ENCODE data around the gene CACNB1.

Gene CACNB1

DNA sequence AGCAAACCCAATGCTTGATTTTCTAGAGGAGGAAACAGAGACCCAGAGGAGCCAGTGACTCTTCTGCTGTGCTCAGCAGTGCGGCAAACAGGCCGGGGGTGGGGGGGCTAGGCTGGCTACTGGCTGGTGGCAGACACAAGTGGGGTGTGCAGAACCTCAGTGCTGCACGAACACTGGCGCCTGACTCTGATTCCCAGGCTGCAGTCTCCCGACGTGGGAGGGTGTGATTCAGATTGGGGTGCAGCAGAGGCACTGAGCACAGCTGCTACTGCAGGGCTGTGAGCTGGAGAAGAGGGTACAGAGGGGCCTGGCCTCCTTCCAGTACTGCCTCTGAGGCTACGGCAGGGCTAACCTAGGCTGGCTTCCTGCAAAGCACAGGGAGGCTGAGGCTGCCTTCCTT is 10.7 kb upstream of the CACNB1 start:
- Histone ChIP-seq H3K4me2 (peak overlapping the region; percentile 100), H3K4me1 (peaks cover 70% of the 10 kb centered on the region), H3K9ac (peak overlapping the region; percentile 65), H3K9me3 (no peaks in the 10 kb centered on the region), H3K27me3 (no peaks in the 10 kb centered on the region), H3K27ac (peak overlapping the region; percentile 92), H3K4me3 (peak overlapping the region; percentile 44), H3K36me3 (peaks cover 31% of the 10 kb centered on the region), H4K20me1 (peaks cover 28% of the 10 kb centered on the region)
- no peak for TF ChIP-seq Cebpa-rat (IDR thresholded peaks at IDR 0.05)

DNA sequence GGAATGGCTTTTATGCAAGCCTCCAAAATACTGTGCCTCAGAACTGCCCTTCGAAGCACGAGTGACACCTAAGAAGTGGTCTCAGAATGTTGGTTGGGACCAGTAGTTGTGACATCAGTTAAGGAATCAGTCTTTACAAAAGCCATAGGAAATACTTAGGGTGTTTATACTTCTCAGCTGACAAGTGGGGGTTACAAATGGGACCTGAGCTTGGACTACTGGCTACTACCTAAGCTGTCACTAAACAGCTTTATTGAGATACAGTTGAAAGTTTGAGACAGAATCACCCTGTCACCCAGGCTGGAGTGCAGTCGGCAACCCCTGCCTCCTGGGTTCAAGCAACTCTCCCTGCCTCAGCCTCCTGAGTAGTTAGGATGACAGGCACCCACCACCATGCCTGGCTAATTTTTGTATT is 7.7 kb upstream of the CACNB1 start:
- H3K4me2 ChIP-seq: no peak overlapping the region
- H3K9me3 ChIP-seq: no peaks in the 10 kb centered on the region
- peaks cover 76% of the 10 kb centered on the region for H3K4me1 ChIP-seq
- H3K36me3 ChIP-seq: peaks cover 54% of the 10 kb centered on the region
- peaks cover 50% of the 10 kb centered on the region for H4K20me1 ChIP-seq
- H3K9ac ChIP-seq: no peak overlapping the region
- no peaks in the 10 kb centered on the region for H3K27me3 ChIP-seq
- H3K4me3 ChIP-seq: no peak overlapping the region
- H3K27ac ChIP-seq: no peak overlapping the region
- no peak for TF ChIP-seq Cebpa-rat (IDR thresholded peaks at IDR 0.05)

DNA sequence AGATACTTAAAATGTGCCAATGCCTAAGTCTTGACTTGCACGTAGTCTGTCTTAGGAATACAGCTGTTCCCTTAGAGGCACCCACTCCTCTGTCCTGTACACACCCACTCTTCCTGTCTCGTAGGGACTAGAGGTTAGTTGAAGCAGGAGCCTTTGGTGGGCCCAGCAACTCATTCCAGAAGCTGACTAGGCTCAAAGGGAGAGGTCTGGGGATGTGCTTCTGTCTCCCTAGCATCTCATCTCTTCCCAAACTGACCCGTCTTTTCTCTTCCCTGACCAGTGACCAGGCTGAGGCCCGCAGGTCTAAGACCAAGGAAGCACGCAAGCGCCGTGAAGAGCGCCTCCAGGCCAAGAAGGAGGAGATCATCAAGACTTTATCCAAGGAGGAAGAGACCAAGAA is 6.8 kb upstream of the CACNB1 start:
- Histone ChIP-seq H3K4me3 (no peak overlapping the region), H3K9ac (peak overlapping the region; percentile 38; the same call in 1 of the 2 replicates), H3K4me2 (no peak overlapping the region), H3K9me3 (no peaks in the 10 kb centered on the region), H3K27me3 (no peaks in the 10 kb centered on the region), H3K36me3 (peaks cover 54% of the 10 kb centered on the region), H3K27ac (no peak overlapping the region), H3K4me1 (peaks cover 71% of the 10 kb centered on the region), H4K20me1 (peaks cover 50% of the 10 kb centered on the region)
- TF ChIP-seq Cebpa-rat (IDR thresholded peaks at IDR 0.05): no peak

DNA sequence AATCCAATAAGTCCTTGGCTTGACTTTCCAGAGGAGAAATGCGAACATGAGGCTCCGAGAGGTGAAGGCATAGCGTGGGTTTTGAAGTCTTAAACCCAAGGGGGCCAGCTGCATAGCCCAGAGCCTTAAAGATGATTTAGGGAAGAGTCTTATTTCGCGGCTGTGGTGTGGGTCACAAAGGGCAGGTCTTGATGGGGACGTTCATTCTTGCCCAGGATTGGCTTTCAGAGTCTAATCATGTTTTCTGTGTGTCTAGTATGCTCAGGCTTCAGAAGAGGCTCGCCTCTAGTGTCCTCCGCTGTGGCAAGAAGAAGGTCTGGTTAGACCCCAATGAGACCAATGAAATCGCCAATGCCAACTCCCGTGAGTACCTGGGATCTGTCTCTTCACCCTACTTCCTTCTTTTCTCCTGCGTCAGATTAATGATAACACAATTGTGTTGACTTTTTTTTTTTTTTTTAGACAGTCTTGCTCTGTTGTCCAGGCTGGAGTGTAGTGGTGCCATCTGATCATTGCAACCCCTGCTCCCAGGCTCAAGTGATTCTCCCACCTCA is 3.6 kb upstream of the CACNB1 start:
- H4K20me1 ChIP-seq: peaks cover 48% of the 10 kb centered on the region
- H3K9ac ChIP-seq: peak overlapping the region; percentile 99
- peak overlapping the region; percentile 94 for H3K4me3 ChIP-seq
- peak overlapping the region; percentile 100 for H3K27ac ChIP-seq
- peaks cover 60% of the 10 kb centered on the region for H3K4me1 ChIP-seq
- peak overlapping the region; percentile 98 for H3K4me2 ChIP-seq
- no peaks in the 10 kb centered on the region for H3K9me3 ChIP-seq
- TF ChIP-seq Cebpa-rat (IDR thresholded peaks at IDR 0.05): no peak
- peaks cover 50% of the 10 kb centered on the region for H3K36me3 ChIP-seq
- H3K27me3 ChIP-seq: no peaks in the 10 kb centered on the region

DNA sequence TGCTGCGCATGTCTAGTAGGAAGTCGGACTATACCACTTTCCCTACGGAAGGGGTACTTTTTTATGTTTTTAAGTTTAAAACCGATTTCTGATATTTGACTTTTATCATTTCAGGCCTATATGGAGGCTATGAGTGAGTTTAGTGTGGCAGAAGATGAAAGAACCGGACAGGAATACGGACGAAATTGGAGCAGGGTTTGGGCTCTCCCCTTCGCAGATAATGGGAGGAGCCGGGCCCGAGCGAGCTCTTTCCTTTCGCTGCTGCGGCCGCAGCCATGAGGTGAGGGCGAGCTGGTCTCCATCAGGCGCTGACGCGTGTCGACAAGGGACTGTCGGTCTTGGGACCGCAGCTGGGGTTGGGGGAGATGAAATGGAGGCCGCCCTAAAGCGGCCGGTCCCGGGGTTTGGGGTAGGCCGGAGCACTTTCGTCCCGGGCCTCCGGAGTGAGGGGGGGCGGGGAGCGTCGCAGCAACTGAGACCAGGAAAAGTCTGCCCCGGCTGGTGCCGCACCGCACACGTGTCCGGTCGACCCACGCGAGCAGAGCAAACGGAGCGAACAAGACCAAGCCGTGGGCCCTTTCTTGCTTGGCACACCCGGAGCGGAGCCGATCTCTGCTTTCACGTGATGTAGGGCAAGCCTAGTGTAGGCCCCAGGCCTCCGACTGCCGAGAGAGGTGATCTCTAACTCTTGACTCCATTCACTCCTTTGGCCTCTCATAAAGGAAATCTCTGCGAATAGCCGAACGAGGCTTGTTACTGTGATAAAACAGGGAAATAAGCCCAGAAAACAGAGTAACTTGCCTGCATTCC is 2.8 kb upstream of the CACNB1 start, which contains the start of gene RPL19:
TSS of gene RPL19 (plus strand) at position 214 of the 810 bp plus-strand sequence. CDS start at position 276, 62 bp downstream.
- Histone ChIP-seq H3K9me3 (no peaks in the 10 kb centered on the region), H3K36me3 (peaks cover 44% of the 10 kb centered on the region), H3K4me1 (peaks cover 67% of the 10 kb centered on the region), H4K20me1 (peaks cover 56% of the 10 kb centered on the region), H3K27me3 (no peaks in the 10 kb centered on the region), H3K4me2 (peak within 1 kb of the TSS; percentile 98), H3K27ac (peak within 1 kb of the TSS; percentile 100), H3K4me3 (peak within 1 kb of the TSS; percentile 94), H3K9ac (peak within 1 kb of the TSS; percentile 99)
- TF ChIP-seq Cebpa-rat (IDR thresholded peaks at IDR 0.05): no peak

GRCh38 chr17:39199820-39200069 is 2.3 kb upstream of the CACNB1 start:
- peak; percentile 66 for TF ChIP-seq Cebpa-rat (IDR thresholded peaks at IDR 0.05)
- H3K27me3 ChIP-seq: no peaks in the 10 kb centered on the region
- peaks cover 72% of the 10 kb centered on the region for H3K4me1 ChIP-seq
- peak overlapping the region; percentile 98 for H3K4me2 ChIP-seq
- H3K9ac ChIP-seq: peak overlapping the region; percentile 99
- H3K4me3 ChIP-seq: peak overlapping the region; percentile 94
- no peaks in the 10 kb centered on the region for H3K9me3 ChIP-seq
- peaks cover 56% of the 10 kb centered on the region for H4K20me1 ChIP-seq
- H3K36me3 ChIP-seq: peaks cover 44% of the 10 kb centered on the region
- peak overlapping the region; percentile 100 for H3K27ac ChIP-seq

DNA sequence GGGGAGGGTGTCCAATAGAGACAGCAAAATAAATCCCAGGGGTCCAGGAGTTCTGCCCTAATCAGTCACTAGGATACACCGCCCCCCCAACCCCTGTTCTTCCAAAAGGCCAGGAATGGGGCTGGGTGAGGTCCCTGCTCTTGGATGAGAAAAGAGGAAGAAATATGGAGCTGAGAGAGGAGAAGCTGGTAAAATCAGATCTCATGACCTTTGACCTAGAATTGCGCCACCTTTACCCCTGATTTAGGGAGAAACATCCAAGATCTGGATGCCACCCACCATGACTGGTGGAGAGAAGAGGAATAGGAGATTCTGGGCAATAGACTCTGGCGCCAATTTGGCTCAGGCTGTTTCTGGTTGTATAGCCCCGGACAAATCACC is 707 bp upstream of the CACNB1 start:
- Histone ChIP-seq H3K4me3 (peak overlapping the region; percentile 87), H3K4me1 (peaks cover 76% of the 10 kb centered on the region), H3K27me3 (no peaks in the 10 kb centered on the region), H3K4me2 (peak overlapping the region; percentile 98), H3K9ac (peak overlapping the region; percentile 86), H4K20me1 (peaks cover 56% of the 10 kb centered on the region), H3K27ac (peak overlapping the region; percentile 80), H3K36me3 (peaks cover 41% of the 10 kb centered on the region), H3K9me3 (no peaks in the 10 kb centered on the region)
- no peak for TF ChIP-seq Cebpa-rat (IDR thresholded peaks at IDR 0.05)

DNA sequence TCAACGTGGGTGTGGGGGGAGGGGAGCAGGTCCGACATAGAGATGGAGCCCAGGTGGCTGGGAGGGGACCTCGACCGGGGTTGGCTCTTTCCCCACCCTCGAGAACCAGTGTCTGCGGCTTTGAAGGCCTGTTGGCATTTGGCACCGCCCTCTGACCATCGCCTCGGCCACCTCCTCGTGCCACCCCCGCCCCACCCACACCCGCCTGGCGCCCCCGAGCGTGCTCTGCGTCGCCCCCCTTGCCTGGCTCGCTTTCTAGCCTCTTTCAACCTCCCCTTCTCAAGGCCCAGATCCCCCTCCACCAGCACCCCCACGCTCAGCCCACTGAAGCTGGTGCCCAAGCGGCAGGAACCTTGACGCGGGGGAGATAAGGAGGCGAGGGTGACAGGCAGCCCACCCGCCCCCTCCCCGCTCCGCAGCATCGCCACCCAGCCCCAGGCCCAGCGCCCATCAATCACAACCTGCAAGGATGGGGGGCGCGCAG is 619 bp downstream of the CACNB1 start:
- Histone ChIP-seq H3K4me3 (peak overlapping the region; percentile 87), H4K20me1 (peaks cover 55% of the 10 kb centered on the region), H3K9me3 (no peaks in the 10 kb centered on the region), H3K36me3 (peaks cover 41% of the 10 kb centered on the region), H3K4me1 (peaks cover 64% of the 10 kb centered on the region), H3K27me3 (no peaks in the 10 kb centered on the region), H3K9ac (peak overlapping the region; percentile 86), H3K27ac (peak overlapping the region; percentile 80), H3K4me2 (peak overlapping the region; percentile 98)
- no peak for TF ChIP-seq Cebpa-rat (IDR thresholded peaks at IDR 0.05)

GRCh38 chr17:39196241-39196807 is 1.1 kb downstream of the CACNB1 start:
- no peak for TF ChIP-seq Cebpa-rat (IDR thresholded peaks at IDR 0.05)
- Histone ChIP-seq H3K9ac (peak overlapping the region; percentile 52; the same call in 1 of the 2 replicates), H3K36me3 (peaks cover 41% of the 10 kb centered on the region)

More at GRCh38 chr17:39196241-39196807, 1.1 kb downstream of the CACNB1 start:
- Histone ChIP-seq H4K20me1 (peaks cover 55% of the 10 kb centered on the region), H3K27me3 (no peaks in the 10 kb centered on the region), H3K4me3 (peak overlapping the region; percentile 87), H3K4me2 (peak overlapping the region; percentile 98), H3K4me1 (peaks cover 59% of the 10 kb centered on the region), H3K9me3 (no peaks in the 10 kb centered on the region), H3K27ac (peak overlapping the region; percentile 55; the same call in 1 of the 2 replicates)

Measured in BLaER1 (cell line).